GM10266 (cell line): ENCODE data around the gene C22orf39.

ENCODE experiments used
- DNase-seq: peaks from one replicate; pipeline ENCODE4 v3.0.0; 2012; ENCODE audit errors: extremely low spot score
- TF ChIP-seq, protein P1 (sequence below): IDR thresholded peaks from 2 replicates; pipeline ENCODE4 v1.5.1; 2012; ENCODE audit warnings: mild to moderate bottlenecking, low read depth; ENCODE audit not compliant: control insufficient read depth, insufficient read depth; ENCODE audit errors: missing control alignments

Gene C22orf39

DNA sequence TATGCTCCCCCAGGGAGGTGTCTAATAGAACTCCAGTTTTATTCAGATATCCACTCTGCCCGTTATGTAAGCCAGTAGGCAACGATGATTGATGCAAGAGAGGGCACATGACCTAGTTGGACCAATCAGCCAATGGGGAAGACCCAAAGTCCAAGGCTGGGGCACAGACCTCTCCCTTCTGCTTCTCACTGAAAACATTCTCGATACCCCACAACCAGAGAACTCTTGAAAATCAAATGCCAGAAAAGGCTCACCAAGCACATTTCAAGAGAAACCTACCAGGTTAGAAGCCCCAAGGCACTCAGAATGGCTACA, 23.4 kb downstream of the C22orf39 start:
- DNase-seq, result no peak
- TF ChIP-seq, protein P1, sequence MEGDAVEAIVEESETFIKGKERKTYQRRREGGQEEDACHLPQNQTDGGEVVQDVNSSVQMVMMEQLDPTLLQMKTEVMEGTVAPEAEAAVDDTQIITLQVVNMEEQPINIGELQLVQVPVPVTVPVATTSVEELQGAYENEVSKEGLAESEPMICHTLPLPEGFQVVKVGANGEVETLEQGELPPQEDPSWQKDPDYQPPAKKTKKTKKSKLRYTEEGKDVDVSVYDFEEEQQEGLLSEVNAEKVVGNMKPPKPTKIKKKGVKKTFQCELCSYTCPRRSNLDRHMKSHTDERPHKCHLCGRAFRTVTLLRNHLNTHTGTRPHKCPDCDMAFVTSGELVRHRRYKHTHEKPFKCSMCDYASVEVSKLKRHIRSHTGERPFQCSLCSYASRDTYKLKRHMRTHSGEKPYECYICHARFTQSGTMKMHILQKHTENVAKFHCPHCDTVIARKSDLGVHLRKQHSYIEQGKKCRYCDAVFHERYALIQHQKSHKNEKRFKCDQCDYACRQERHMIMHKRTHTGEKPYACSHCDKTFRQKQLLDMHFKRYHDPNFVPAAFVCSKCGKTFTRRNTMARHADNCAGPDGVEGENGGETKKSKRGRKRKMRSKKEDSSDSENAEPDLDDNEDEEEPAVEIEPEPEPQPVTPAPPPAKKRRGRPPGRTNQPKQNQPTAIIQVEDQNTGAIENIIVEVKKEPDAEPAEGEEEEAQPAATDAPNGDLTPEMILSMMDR, result no peak

DNA sequence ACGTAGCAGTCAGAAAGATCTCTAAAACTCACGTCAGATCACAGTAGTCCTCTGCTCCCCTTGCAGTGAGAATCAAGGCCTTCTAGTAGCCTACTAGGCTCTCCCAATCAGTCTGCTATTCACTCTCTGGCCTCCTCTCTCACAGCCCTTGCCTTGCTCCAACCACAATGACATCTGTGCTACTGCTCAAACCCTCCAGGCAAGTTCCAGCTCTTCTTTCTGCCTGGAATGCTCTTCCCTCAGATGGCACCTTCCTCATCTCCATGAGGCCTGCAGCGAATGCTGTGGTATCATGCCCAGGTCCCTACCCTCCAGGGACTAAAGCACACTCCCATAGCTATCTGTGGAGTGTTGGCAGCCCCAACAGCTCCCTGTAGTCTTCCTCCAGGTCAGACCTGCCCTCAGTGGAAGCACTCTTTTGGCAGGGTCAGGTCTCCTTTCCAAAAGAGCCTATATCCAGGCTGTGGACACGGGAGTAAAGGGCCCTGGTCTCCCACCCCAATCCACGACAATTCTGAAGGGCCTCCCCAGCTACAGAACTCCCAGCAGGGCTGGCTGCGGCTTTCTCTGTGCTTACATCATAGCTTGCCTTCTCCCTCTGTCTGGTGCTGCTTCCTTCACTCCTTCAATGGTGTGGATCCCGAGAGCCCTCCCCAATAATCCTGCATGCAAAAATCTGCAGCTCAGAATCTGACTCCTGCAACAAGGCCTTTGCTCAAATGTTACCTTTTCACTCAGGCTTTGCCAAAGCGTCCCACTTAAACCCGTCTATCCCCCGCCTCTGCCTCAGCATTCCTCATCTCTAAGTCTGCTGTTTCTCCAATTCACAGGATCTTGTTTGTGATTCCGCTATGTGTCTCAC, 24.8 kb downstream of the C22orf39 start:
- TF ChIP-seq, protein P1, result no peak
- DNase-seq, result no peak

DNA sequence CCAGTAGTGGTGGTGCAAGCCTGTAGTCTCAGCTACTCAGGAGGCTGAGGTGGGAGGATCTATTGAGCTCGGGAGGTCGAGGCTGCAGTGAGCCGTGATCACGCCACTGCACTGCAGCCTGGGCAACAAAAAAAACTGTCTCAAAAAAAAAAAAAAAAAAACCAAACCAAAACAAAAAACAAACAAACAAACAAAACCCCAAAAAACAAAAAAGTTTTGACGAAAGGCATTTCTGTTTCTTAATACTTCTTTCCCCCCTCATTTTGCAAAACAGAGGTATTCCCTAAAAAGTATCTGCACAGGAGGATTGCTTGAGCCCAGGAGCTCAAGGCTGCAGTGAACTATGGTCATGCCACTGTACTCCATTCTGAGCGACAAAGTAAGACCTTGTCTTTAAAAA, 27.2 kb downstream of the C22orf39 start:
- DNase-seq, result no peak
- TF ChIP-seq, protein P1, result no peak

DNA sequence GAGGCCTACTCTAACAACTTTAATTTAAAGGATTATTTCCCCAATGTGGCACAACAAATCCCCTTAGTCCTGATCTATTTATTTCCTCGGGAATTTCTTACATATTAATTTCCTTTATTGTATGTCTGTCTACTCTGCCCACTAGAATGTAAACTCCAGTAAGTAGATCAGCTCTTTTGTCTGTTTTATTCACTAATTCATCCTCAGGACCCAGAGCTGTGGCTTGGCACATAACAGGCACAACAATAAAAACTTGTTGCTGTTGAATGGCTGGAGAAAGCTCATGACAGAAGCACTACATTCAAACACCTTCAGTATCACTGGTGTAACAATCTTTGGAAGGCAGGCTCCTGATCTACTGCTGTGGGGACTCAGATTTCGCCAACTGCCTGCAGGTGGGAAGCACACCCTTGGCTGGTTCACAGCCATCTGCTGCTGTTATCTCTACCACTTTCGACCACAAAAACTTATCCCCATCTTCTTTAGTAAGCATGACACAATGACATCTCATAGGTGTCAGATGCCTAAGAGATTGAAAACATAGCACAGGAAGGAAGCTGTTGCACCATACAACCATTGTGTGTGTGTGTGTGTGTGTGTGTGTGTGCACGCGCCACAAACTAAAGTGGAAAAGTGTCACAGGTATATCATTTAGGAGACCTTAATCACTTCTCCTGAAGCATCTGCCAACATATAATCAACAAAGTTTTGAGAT, 27.9 kb downstream of the C22orf39 start:
- peak; percentile 60 for DNase-seq
- TF ChIP-seq, protein P1, result no peak

DNA sequence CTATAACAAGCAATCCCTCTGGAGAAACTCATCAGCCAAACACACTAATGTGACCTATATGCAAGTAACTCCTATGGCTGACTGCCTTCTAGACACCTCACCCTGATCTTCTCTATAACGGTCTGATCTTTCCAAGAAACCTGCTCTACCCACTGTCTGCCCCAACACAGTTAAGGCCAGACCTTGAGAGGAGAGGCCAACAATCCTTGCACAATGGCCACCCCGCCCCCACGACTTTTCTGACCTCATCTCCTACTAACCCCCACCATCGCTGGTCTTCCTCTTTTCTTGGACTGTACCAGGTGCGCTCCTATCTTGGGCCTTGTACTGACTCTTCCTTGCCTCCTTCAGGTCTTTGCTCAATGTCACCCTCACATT, 28.4 kb downstream of the C22orf39 start:
- DNase-seq, result no peak
- TF ChIP-seq, protein P1, result no peak

DNA sequence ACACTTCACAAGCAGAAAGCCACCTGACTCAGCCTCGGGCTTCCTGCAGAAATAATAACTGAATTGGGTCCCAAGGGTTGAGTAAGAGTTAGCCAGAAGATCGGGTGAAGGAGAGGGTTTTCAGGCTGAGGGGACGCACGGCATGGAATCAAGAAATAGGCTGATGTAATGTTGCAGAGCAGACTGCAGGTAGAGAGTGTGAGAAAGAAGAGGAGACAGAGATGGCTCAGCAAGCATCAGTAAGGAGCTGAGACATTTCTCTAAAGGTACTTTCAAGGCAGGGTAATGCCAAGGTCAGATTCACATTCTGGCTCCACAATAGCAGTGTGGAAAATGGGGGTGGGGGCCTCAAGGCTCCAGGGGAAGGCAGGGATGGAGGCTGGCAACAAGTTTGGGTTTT, 34.6 kb downstream of the C22orf39 start:
- TF ChIP-seq, protein P1, result no peak
- DNase-seq, result no peak

DNA sequence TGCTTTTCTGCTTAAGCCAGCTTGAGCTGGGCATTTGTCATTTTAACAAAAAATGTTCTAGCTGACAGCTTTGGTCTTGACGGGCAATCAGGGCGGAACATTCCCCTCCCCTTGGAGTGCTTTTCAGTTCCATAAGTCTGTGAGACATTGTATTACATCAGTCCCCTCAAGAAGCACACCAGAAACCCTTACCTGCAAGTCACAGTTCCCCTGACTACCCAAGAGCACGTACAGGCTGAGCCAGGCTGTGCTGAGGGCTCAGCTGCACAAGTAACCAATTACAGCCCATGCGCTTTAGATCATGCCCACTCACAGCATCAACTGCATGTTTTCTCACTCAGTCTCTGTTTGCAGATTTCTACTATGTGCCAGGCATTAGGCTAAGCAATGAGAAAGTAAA, 35.0 kb downstream of the C22orf39 start:
- TF ChIP-seq, protein P1, result no peak
- no peak for DNase-seq
